DMS53 treated with DMSO at 0.1 percent for 48 hours (cell line): ENCODE results near the gene DDX11.
"Not testable (repeated sequence)": the region's sequence is repeated elsewhere in the genome, so short reads cannot be mapped to it uniquely, and the experiment has no call there.

ENCODE experiments used
- DNase-seq: peaks from one replicate; lab custom pipeline; 2025; ENCODE audit not compliant: unreplicated experiment; lab: John Stamatoyannopoulos, UW

DDX11 gene

GRCh38 chr12:31098363-31098762 lies 24.7 kb downstream of the DDX11 start:
- not testable (repeated sequence) for DNase-seq

GRCh38 chr12:31098771-31099170 lies 25.1 kb downstream of the DDX11 start:
- DNase-seq: not testable (repeated sequence)

GRCh38 chr12:31099434-31099833 lies 25.8 kb downstream of the DDX11 start:
- DNase-seq: not testable (repeated sequence)

GRCh38 chr12:31100503-31101208 lies 27.0 kb downstream of the DDX11 start:
- DNase-seq: peak; percentile 96

GRCh38 chr12:31102125-31102524 lies 28.5 kb downstream of the DDX11 start:
- DNase-seq: peak; percentile 89

- peak; percentile 40 for DNase-seq
Measured at GRCh38 chr12:31102596-31102995, 28.9 kb downstream of the DDX11 start.

- peak; percentile 99 for DNase-seq
Measured at GRCh38 chr12:31103561-31103975, 29.9 kb downstream of the DDX11 start.

GRCh38 chr12:31104220-31104619 lies 30.6 kb downstream of the DDX11 start:
- peak; percentile 64 for DNase-seq

GRCh38 chr12:31104773-31105172 lies 31.1 kb downstream of the DDX11 start:
- DNase-seq: not testable (repeated sequence)

- no peak for DNase-seq
Measured at GRCh38 chr12:31105668-31106067, 32.0 kb downstream of the DDX11 start.

GRCh38 chr12:31106101-31106803 lies 32.6 kb downstream of the DDX11 start:
- DNase-seq: peak; percentile 93

GRCh38 chr12:31109773-31110172 lies 36.1 kb downstream of the DDX11 start:
- DNase-seq: not testable (repeated sequence)

GRCh38 chr12:31110263-31110662 lies 36.6 kb downstream of the DDX11 start:
- not testable (repeated sequence) for DNase-seq

GRCh38 chr12:31115092-31115601 lies 41.5 kb downstream of the DDX11 start:
- DNase-seq: not testable (repeated sequence)

- peak; percentile 80 for DNase-seq
Measured at GRCh38 chr12:31116846-31117202, 43.2 kb downstream of the DDX11 start.

GRCh38 chr12:31117203-31118011 lies 43.7 kb downstream of the DDX11 start:
- DNase-seq: peak; percentile 75

- DNase-seq: peak; percentile 66
Measured at GRCh38 chr12:31118347-31119191, 44.9 kb downstream of the DDX11 start.

GRCh38 chr12:31119192-31119802 lies 45.6 kb downstream of the DDX11 start:
- no peak for DNase-seq

- no peak for DNase-seq
Measured at GRCh38 chr12:31119803-31120211, 46.1 kb downstream of the DDX11 start.

GRCh38 chr12:31120392-31121008 lies 46.8 kb downstream of the DDX11 start:
- DNase-seq: no peak
